ENCODE data around the gene MAPKBP1. TPM values are rescaled to one million over a fixed set of nuclear protein-coding genes. Genes with fewer than 3 reads are reported as not detected.

The MAPKBP1 gene
- total RNA-seq, 2 donors from 2014 or later, result 16.7 to 26.3 TPM

- no peak for TF ChIP-seq CTCF (conservative IDR thresholded peaks at IDR 0.05)
- no peak overlapping the region for H3K27ac Mint-ChIP-seq
Measured at GRCh38 chr15:41851755-41852370, 77.6 kb downstream of the MAPKBP1 start.

GRCh38 chr15:41852736-41853590 is 78.7 kb downstream of the MAPKBP1 start:
- no peak overlapping the region for H3K4me3 ChIP-seq (ENCODE audit: low read length)
- 74 to 85% methylated on average over 3 to 17 of the region's 17 CpGs for WGBS, 2 experiments (ENCODE audit: insufficient coverage in 1 of 2, insufficient read length in 1 of 2)
- no peak overlapping the region for H3K27ac ChIP-seq (ENCODE audit: low read depth, low read length)
- H3K9me3 Mint-ChIP-seq, result no peaks in the 10 kb centered on the region
- DNase-seq, result peak; percentile 71
- H3K27me3 Mint-ChIP-seq (ENCODE audit: insufficient read depth), result peaks cover 1% of the 10 kb centered on the region
- no peaks in the 10 kb centered on the region for H3K9me3 ChIP-seq (ENCODE audit: control insufficient read depth, low read length)
- H3K9ac ChIP-seq (ENCODE audit: extremely low read depth, low read length, poor library complexity, severe bottlenecking), result no peak overlapping the region
- H3K27ac Mint-ChIP-seq, result no peak overlapping the region
- TF ChIP-seq CTCF (conservative IDR thresholded peaks at IDR 0.05), result no peak
- H3K4me3 Mint-ChIP-seq, result no peak overlapping the region
- no peaks in the 10 kb centered on the region for H3K36me3 ChIP-seq (ENCODE audit: control insufficient read depth, insufficient read depth, low read length)
- H3K4me1 Mint-ChIP-seq, result peaks cover 3% of the 10 kb centered on the region
- no peaks in the 10 kb centered on the region for H3K4me1 ChIP-seq (ENCODE audit: control insufficient read depth, insufficient read depth, low read length)
- H3K27me3 ChIP-seq (ENCODE audit: control insufficient read depth, insufficient read depth, low read length, poor library complexity, severe bottlenecking), result no peaks in the 10 kb centered on the region
- peaks cover 8% of the 10 kb centered on the region for H3K36me3 Mint-ChIP-seq (ENCODE audit: low read depth)

More at GRCh38 chr15:41851755-41852370, 77.6 kb downstream of the MAPKBP1 start:
- H3K36me3 Mint-ChIP-seq (ENCODE audit: low read depth), result peaks cover 15% of the 10 kb centered on the region
- no peak for DNase-seq
- Histone ChIP-seq H3K4me1 (ENCODE audit: control insufficient read depth, insufficient read depth, low read length) (no peaks in the 10 kb centered on the region), H3K9me3 (ENCODE audit: control insufficient read depth, low read length) (no peaks in the 10 kb centered on the region), H3K4me3 (ENCODE audit: low read length) (no peak overlapping the region), H3K27ac (ENCODE audit: low read depth, low read length) (no peak overlapping the region), H3K36me3 (ENCODE audit: control insufficient read depth, insufficient read depth, low read length) (no peaks in the 10 kb centered on the region), H3K27me3 (ENCODE audit: control insufficient read depth, insufficient read depth, low read length, poor library complexity, severe bottlenecking) (no peaks in the 10 kb centered on the region), H3K9ac (ENCODE audit: extremely low read depth, low read length, poor library complexity, severe bottlenecking) (no peak overlapping the region)
- peaks cover 1% of the 10 kb centered on the region for H3K27me3 Mint-ChIP-seq (ENCODE audit: insufficient read depth)
- 89% methylated on average over 8 of the region's 8 CpGs; no CpG with 5 or more reads in 1 of the 2 experiments for WGBS, 2 experiments (ENCODE audit: insufficient coverage in 1 of 2, insufficient read length in 1 of 2)
- no peaks in the 10 kb centered on the region for H3K9me3 Mint-ChIP-seq
- H3K4me1 Mint-ChIP-seq, result peaks cover 3% of the 10 kb centered on the region
- no peak overlapping the region for H3K4me3 Mint-ChIP-seq

- peaks cover 1% of the 10 kb centered on the region for H3K27me3 Mint-ChIP-seq (ENCODE audit: insufficient read depth)
- Histone ChIP-seq H3K27ac (ENCODE audit: low read depth, low read length) (no peak overlapping the region), H3K9ac (ENCODE audit: extremely low read depth, low read length, poor library complexity, severe bottlenecking) (no peak overlapping the region), H3K36me3 (ENCODE audit: control insufficient read depth, insufficient read depth, low read length) (no peaks in the 10 kb centered on the region), H3K27me3 (ENCODE audit: control insufficient read depth, insufficient read depth, low read length, poor library complexity, severe bottlenecking) (no peaks in the 10 kb centered on the region), H3K9me3 (ENCODE audit: control insufficient read depth, low read length) (no peaks in the 10 kb centered on the region), H3K4me1 (ENCODE audit: control insufficient read depth, insufficient read depth, low read length) (no peaks in the 10 kb centered on the region), H3K4me3 (ENCODE audit: low read length) (no peak overlapping the region)
- DNase-seq, result no peak
- no peaks in the 10 kb centered on the region for H3K9me3 Mint-ChIP-seq
- no peak overlapping the region for H3K4me3 Mint-ChIP-seq
- peaks cover 3% of the 10 kb centered on the region for H3K4me1 Mint-ChIP-seq
- peaks cover 2% of the 10 kb centered on the region for H3K36me3 Mint-ChIP-seq (ENCODE audit: low read depth)
- no peak overlapping the region for H3K27ac Mint-ChIP-seq
- 88 to 94% methylated on average over 8 to 10 of the region's 10 CpGs for WGBS, 2 experiments (ENCODE audit: insufficient coverage in 1 of 2, insufficient read length in 1 of 2)
- no peak for TF ChIP-seq CTCF (conservative IDR thresholded peaks at IDR 0.05)
Measured at GRCh38 chr15:41853831-41854230, 79.5 kb downstream of the MAPKBP1 start.
